K562 (cell line): ENCODE data around the gene ADIPOR1. TPM values are rescaled to one million over a fixed set of nuclear protein-coding genes. Genes with fewer than 3 reads are reported as not detected.

ENCODE experiments used
- CEBPG ChIP-seq, 3 experiments: fragments of 200-800 bp in 1 of 3; sonication (Bioruptor generic) in 1 of 3; sonication (generic) in 1 of 3; formaldehyde crosslinking in 1 of 3; IDR thresholded peaks in 2 of 3; conservative IDR thresholded peaks in 1 of 3; 2 replicates each; pipeline versions ENCODE4 v1.6.1 to v1.8.0; 2016 to 2022; ENCODE audit warnings: missing compliant biosample characterization in 2 of 3, missing genetic modification characterization in 2 of 3, mild to moderate bottlenecking in 1 of 3, missing genetic modification reagents in 1 of 3
- DDX20 ChIP-seq: fragments of 450-650 bp; IDR thresholded peaks from 2 replicates; pipeline ENCODE4 v1.6.1; 2016; ENCODE audit warnings: missing genetic modification characterization, low read depth, mild to moderate bottlenecking, missing compliant biosample characterization, moderate library complexity
- EP300 ChIP-seq: IDR thresholded peaks from 2 replicates; pipeline ENCODE4 v1.6.1; 2012; ENCODE audit warnings: low read length, improper control_type of control experiment
- ETS2 ChIP-seq: IDR thresholded peaks from 2 replicates; pipeline ENCODE4 v1.6.1; 2016; ENCODE audit warnings: borderline replicate concordance, missing genetic modification characterization, mild to moderate bottlenecking, moderate library complexity, missing compliant biosample characterization; ENCODE audit not compliant: poor library complexity, severe bottlenecking
- EWSR1 ChIP-seq: fragments of 450-650 bp; IDR thresholded peaks from 2 replicates; pipeline ENCODE4 v1.6.1; 2018; ENCODE audit warnings: borderline replicate concordance, mild to moderate bottlenecking, low read depth, moderate library complexity; ENCODE audit not compliant: partially characterized antibody
- GATA2 ChIP-seq: sonication (generic); formaldehyde crosslinking; IDR thresholded peaks from 2 replicates; pipeline ENCODE4 v1.4.0; 2020; ENCODE audit warnings: mild to moderate bottlenecking, missing genetic modification reagents
- JUND ChIP-seq, 2 experiments: IDR thresholded peaks; 2 replicates in 1 of 2; 3 replicates in 1 of 2; pipeline ENCODE4 v1.6.1; 2011; ENCODE audit warnings: borderline replicate concordance in 2 of 2, low read depth in 2 of 2, low read length in 2 of 2, improper control_type of control experiment in 1 of 2, missing biosample characterization in 1 of 2, missing genetic modification characterization in 1 of 2, missing genetic modification reagents in 1 of 2
- LEF1 ChIP-seq: fragments of 450-650 bp; IDR thresholded peaks from 2 replicates; pipeline ENCODE4 v1.6.1; 2016; ENCODE audit warnings: mild to moderate bottlenecking
- NFIC ChIP-seq: fragments of 450-650 bp; IDR thresholded peaks from 2 replicates; pipeline ENCODE4 v1.6.1; 2017; ENCODE audit warnings: mild to moderate bottlenecking, inconsistent platforms
- NKRF ChIP-seq: fragments of 450-650 bp; IDR thresholded peaks from 2 replicates; pipeline ENCODE4 v1.6.1; 2016; ENCODE audit warnings: borderline replicate concordance
- POLR2B ChIP-seq: fragments of 450-650 bp; IDR thresholded peaks from 2 replicates; pipeline ENCODE4 v1.6.1; 2018; ENCODE audit warnings: low read depth; ENCODE audit not compliant: partially characterized antibody
- RB1 ChIP-seq: fragments of 450-650 bp; IDR thresholded peaks from 2 replicates; pipeline ENCODE4 v1.6.1; 2017; ENCODE audit warnings: low read depth, mild to moderate bottlenecking
- SOX6 ChIP-seq: fragments of 450-650 bp; IDR thresholded peaks from 2 replicates; pipeline ENCODE4 v1.6.1; 2014; ENCODE audit warnings: mild to moderate bottlenecking
- SRSF7 ChIP-seq: fragments of 200-400 bp; formaldehyde crosslinking; optimal IDR thresholded peaks from 2 replicates; pipeline ENCODE3; 2017; ENCODE audit warnings: mild to moderate bottlenecking, low read depth, low read length
- TFE3 ChIP-seq: fragments of 450-650 bp; formaldehyde crosslinking; IDR thresholded peaks from 2 replicates; pipeline ENCODE4 v1.4.0; 2020; ENCODE audit warnings: mild to moderate bottlenecking, mixed read lengths
- VEZF1 ChIP-seq: fragments of 200-800 bp; sonication (Bioruptor generic); IDR thresholded peaks from 2 replicates; pipeline ENCODE4 v1.6.1; 2017; ENCODE audit warnings: missing genetic modification characterization, missing compliant biosample characterization
- ZBED1 ChIP-seq: IDR thresholded peaks from 2 replicates; pipeline ENCODE4 v1.6.1; 2014
- ZC3H11A ChIP-seq: IDR thresholded peaks from 2 replicates; pipeline ENCODE4 v1.6.1; 2012; ENCODE audit warnings: low read depth, low read length, improper control_type of control experiment
- ZFX ChIP-seq: sonication (generic); formaldehyde crosslinking; IDR thresholded peaks from 2 replicates; pipeline ENCODE4 v1.8.0; 2022; ENCODE audit warnings: mild to moderate bottlenecking, missing genetic modification reagents, moderate library complexity
- ZNF644 ChIP-seq: fragments of 200-800 bp; sonication (Bioruptor generic); IDR thresholded peaks from 2 replicates; pipeline ENCODE4 v1.6.1; 2016; ENCODE audit warnings: low read depth, missing genetic modification characterization, missing compliant biosample characterization
- ZNF699 ChIP-seq: fragments of 250-450 bp; sonication (Bioruptor Pico); IDR thresholded peaks from 2 replicates; pipeline ENCODE4 v1.8.0; 2021; ENCODE audit warnings: mild to moderate bottlenecking, moderate library complexity; ENCODE audit not compliant: insufficient replicate concordance
- polyA plus RNA-seq, 8 experiments: library from polyadenylated mRNA; depleted of rRNA in 4 of 8; stranded (reverse) in 5 of 8; unstranded in 3 of 8; fragments of >200 nt; fragmentation: Nextera tagmentation in 2 of 8; fragmentation: Illumina TruSeq in 1 of 8; extraction: Ambion mirVana in 2 of 8; extraction: Trizol in 1 of 8; gene quantifications; 2 replicates each; pipeline versions ENCODE4 v1.2.1 to v1.2.3, GENCODE V29; 2011 to 2014; ENCODE audit warnings: inconsistent platforms in 1 of 8, missing spikeins in 1 of 8
- total RNA-seq, 7 experiments: library from RNA; depleted of rRNA in 6 of 7; stranded (reverse); fragments of >200 nt in 6 of 7; fragmentation: Illumina TruSeq in 2 of 7; extraction: Trizol in 2 of 7; gene quantifications; 2 replicates each; pipeline versions ENCODE4 v1.2.1 to v1.2.3, GENCODE V29; 2011 to 2021; ENCODE audit warnings: low replicate concordance in 1 of 7

ADIPOR1 gene
- total and polyA plus RNA-seq, 9 of the 15 experiments (the other 6 are each of a cell fraction or from before 2014, with no cell fraction given): 29.0 to 217 (median 100) TPM

- TF ChIP-seq EP300 (peak; percentile 68), ZNF699 (CRISPR knock-in tag) (no peak), NKRF (no peak), GATA2 (CRISPR knock-in tag) (peak; percentile 81), ZNF644 (no peak), NFIC (peak; percentile 42; the same call in 1 of the 2 replicates), ETS2 (tag) (no peak), SRSF7 (no peak), RB1 (no peak; the same call in 1 of the 2 replicates), JUND (IDR thresholded peaks at IDR 0.05; ENCODE audit: borderline replicate concordance, low read depth, low read length) (peak; percentile 71), JUND (tag; IDR thresholded peaks at IDR 0.05; ENCODE audit: borderline replicate concordance, low read depth, low read length) (peak; percentile 66; the same call in 2 of the 3 replicates), SOX6 (peak; percentile 80), CEBPG (CRISPR knock-in tag; IDR thresholded peaks at IDR 0.05) (no peak), CEBPG (tag; conservative IDR thresholded peaks at IDR 0.05 in 1 of 2, IDR thresholded peaks at IDR 0.05 in 1 of 2) (no peak), ZBED1 (no peak), ZC3H11A (0 out of 2 replicates have a peak, but pooled peaks have one; percentile 89), TFE3 (CRISPR knock-in tag) (peak; percentile 76), VEZF1 (CRISPR knock-in tag) (peak; percentile 54; the same call in 1 of the 2 replicates), ZFX (CRISPR knock-in tag) (peak; percentile 50; the same call in 1 of the 2 replicates), EWSR1 (no peak), DDX20 (tag) (no peak), POLR2B (no peak), LEF1 (peak; percentile 65; the same call in 1 of the 2 replicates)
Measured at GRCh38 chr1:202938287-202938925, 19.7 kb downstream of the ADIPOR1 start (continued).
